Naive thymus-derived CD4-positive, alpha-beta T cell (primary cell): ENCODE results near the gene ALDH3B2. TPM values are rescaled to one million over a fixed set of nuclear protein-coding genes. Genes with fewer than 3 reads are reported as not detected.

ENCODE experiments used
- ATAC-seq: fragments of 150-1000 bp; cut with Tn5 transposase; 2 replicates; pipeline ENCODE4 v1.10.0; 2021; ENCODE audit warnings: mild to moderate bottlenecking, moderate library complexity
- CTCF ChIA-PET: fragments of 350-600 bp; sonication (Branson Sonifier 250); formaldehyde crosslinking; loops from one replicate; lab custom pipeline; 2021; ENCODE audit warnings: antibody characterized with exemption; lab: Charles Lee
- POLR2A ChIA-PET: fragments of 350-600 bp; sonication (Branson Sonifier 250); formaldehyde crosslinking; loops from one replicate; lab custom pipeline; 2021; ENCODE audit warnings: antibody characterized with exemption, inconsistent platforms; lab: Charles Lee
- DNase-seq, 9 donors: peaks; one replicate each; pipeline versions ENCODE4 v3.0.0 to v3.0.0-alpha.2; 2020 to 2022; ENCODE audit warnings: mixed read lengths in 1 of 9
- H3K27ac ChIP-seq: one replicate; pipeline ENCODE4 v1.7.0; 2013; ENCODE audit warnings: mild to moderate bottlenecking, low read depth, low read length, moderate library complexity
- H3K27me3 ChIP-seq, 2 donors: one replicate each; pipeline ENCODE4 v1.7.0; 2013; ENCODE audit warnings: low read length in 2 of 2, mild to moderate bottlenecking in 2 of 2, moderate library complexity in 2 of 2; ENCODE audit not compliant: control insufficient read depth in 2 of 2, insufficient read depth in 2 of 2
- H3K36me3 ChIP-seq, 3 experiments: 1 replicate in 2 of 3; 2 replicates in 1 of 3; pipeline ENCODE4 v1.7.0; 2013; ENCODE audit warnings: low read length in 3 of 3, mild to moderate bottlenecking in 3 of 3, moderate library complexity in 1 of 3; ENCODE audit not compliant: insufficient read depth in 3 of 3, control insufficient read depth in 2 of 3
- H3K4me1 ChIP-seq, 2 donors: one replicate each; pipeline ENCODE4 v1.7.0; 2013; ENCODE audit warnings: low read length in 2 of 2, mild to moderate bottlenecking in 2 of 2, moderate library complexity in 1 of 2; ENCODE audit not compliant: control insufficient read depth in 2 of 2, insufficient read depth in 2 of 2
- H3K4me3 ChIP-seq: 2 replicates; pipeline ENCODE4 v1.7.0; 2013; ENCODE audit warnings: mild to moderate bottlenecking, low read length
- H3K9me3 ChIP-seq, 3 experiments: 1 replicate in 2 of 3; 2 replicates in 1 of 3; pipeline ENCODE4 v1.7.0; 2013; ENCODE audit warnings: low read length in 3 of 3; ENCODE audit not compliant: control insufficient read depth in 2 of 3
- H3K27ac Mint-ChIP-seq, 9 donors: one replicate each; pipeline ENCODE4 v1.8.0; 2020 to 2022; ENCODE audit warnings: mixed read lengths in 9 of 9, mild to moderate bottlenecking in 8 of 9, moderate library complexity in 5 of 9, inconsistent platforms in 2 of 9
- H3K27me3 Mint-ChIP-seq, 5 donors: one replicate each; pipeline ENCODE4 v1.8.0; 2021 to 2022; ENCODE audit warnings: mixed read lengths in 5 of 5, mild to moderate bottlenecking in 1 of 5
- H3K36me3 Mint-ChIP-seq, 5 donors: one replicate each; pipeline ENCODE4 v1.8.0; 2020 to 2022; ENCODE audit warnings: mixed read lengths in 5 of 5, mild to moderate bottlenecking in 3 of 5, inconsistent platforms in 1 of 5
- H3K4me1 Mint-ChIP-seq, 7 donors: one replicate each; pipeline ENCODE4 v1.8.0; 2020 to 2022; ENCODE audit warnings: mixed read lengths in 7 of 7, mild to moderate bottlenecking in 3 of 7, inconsistent platforms in 1 of 7
- H3K4me3 Mint-ChIP-seq, 10 donors: one replicate each; pipeline ENCODE4 v1.8.0; 2020 to 2022; ENCODE audit warnings: mild to moderate bottlenecking in 10 of 10, mixed read lengths in 10 of 10, moderate library complexity in 6 of 10, inconsistent platforms in 2 of 10
- H3K9me3 Mint-ChIP-seq, 11 donors: one replicate each; pipeline ENCODE4 v1.8.0; 2020 to 2022; ENCODE audit warnings: mixed read lengths in 11 of 11, mild to moderate bottlenecking in 4 of 11, inconsistent platforms in 1 of 11, moderate library complexity in 1 of 11
- intact Hi-C, 2 donors: fragments of 100-400 bp; cut with micrococcal nuclease; formaldehyde crosslinking; loops; one replicate each; pipeline ENCODE4 v1.15.1; 2023
- polyA plus RNA-seq, 2 donors: library from polyadenylated mRNA; unstranded; fragments of 300-500 nt; fragmentation: Illumina TruSeq; gene quantifications; one replicate each; pipeline ENCODE4 v1.2.3, GENCODE V29; 2021
- total RNA-seq, 6 experiments: library from RNA in 5 of 6; stranded (reverse) in 5 of 6; gene quantifications; 1 replicate in 5 of 6; 2 replicates in 1 of 6; pipeline ENCODE4 v1.2.3 and lab custom pipeline; 2021 to 2026

The ALDH3B2 gene
- total and polyA plus RNA-seq, 7 experiments from 2014 or later: not detected

GRCh38 chr11:67633758-67634365 is 40.6 kb downstream of the ALDH3B2 start:
- ATAC-seq (no peak), DNase-seq (no peak)
- H3K9me3 Mint-ChIP-seq: no peaks in the 10 kb centered on the region
- H3K27me3 ChIP-seq: no peaks in the 10 kb centered on the region
- no peak overlapping the region for H3K27ac ChIP-seq
- peaks cover 4 to 10% (median 7%) of the 10 kb centered on the region in 7 donors for H3K4me1 Mint-ChIP-seq
- H3K9me3 ChIP-seq: no peaks in the 10 kb centered on the region
- H3K4me3 ChIP-seq: no peak overlapping the region
- no peaks in the 10 kb centered on the region for H3K36me3 Mint-ChIP-seq
- no peaks in the 10 kb centered on the region for H3K27me3 Mint-ChIP-seq
- ChIA-PET CTCF (no interaction called here), POLR2A (no interaction called here)
- intact Hi-C loops: loop anchor here in 1 of 2 donors (5.0 kb wide), 1 partner anchor 232 kb away; the partner anchor contains the start of genes PPP1CA and TBC1D10C
- H3K4me3 Mint-ChIP-seq: peak overlapping the region in 2 of 10 donors; percentile 34 to 64
- H3K27ac Mint-ChIP-seq: peak overlapping the region in 1 of 9 donors; percentile 18
- H3K4me1 ChIP-seq: peaks cover 8 to 9% of the 10 kb centered on the region in 2 donors
- no peaks in the 10 kb centered on the region for H3K36me3 ChIP-seq

DNA sequence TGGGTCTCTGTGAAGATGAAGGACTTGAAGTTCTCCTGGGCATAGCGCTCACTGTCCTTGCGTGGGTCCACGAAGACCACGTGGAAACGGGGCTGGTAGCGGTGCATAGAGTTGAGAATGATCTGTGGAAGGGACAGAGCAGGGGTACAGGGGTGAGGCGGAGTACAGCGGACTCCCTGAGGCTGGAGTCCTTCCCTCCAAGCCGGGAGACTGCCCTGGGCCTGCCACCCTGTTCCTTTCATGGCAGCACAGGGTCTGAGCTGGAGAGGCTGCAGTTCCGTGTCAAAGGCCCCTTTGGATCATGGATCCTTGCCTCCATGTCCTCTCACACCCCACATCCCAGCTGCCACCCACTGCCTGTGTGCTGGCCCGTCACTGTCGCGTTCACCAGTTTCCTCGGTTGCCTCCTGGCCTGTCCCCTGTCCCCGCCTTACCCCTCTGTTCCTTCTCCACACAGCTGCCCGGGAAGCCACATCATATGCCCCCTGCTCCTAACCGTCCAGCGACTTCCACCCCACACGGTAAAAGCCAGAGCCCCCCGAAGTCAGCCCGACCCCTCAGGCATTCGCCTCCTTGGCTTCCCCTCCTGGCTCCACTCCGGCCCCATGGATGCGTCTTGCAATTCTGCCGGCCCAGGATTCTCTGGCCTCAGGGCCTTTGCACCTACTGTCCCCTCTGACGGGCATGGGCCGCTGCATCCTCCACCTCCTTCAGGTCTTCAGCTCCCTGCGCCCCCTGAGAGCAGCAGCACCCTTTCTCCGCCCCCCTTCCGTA is 41.3 kb downstream of the ALDH3B2 start:
- DNase-seq (no peak), ATAC-seq (no peak)
- Histone ChIP-seq H3K9me3 (no peaks in the 10 kb centered on the region), H3K36me3 (no peaks in the 10 kb centered on the region), H3K4me3 (no peak overlapping the region), H3K27me3 (no peaks in the 10 kb centered on the region), H3K27ac (no peak overlapping the region), H3K4me1 (peaks cover 8 to 9% of the 10 kb centered on the region in 2 donors)
- intact Hi-C loops: loop anchor here in 1 of 2 donors (5.0 kb wide), 1 partner anchor 231 kb away; the partner anchor contains the start of genes PPP1CA and TBC1D10C
- ChIA-PET CTCF (interaction anchor here (2.5 kb wide), 1 partner anchor 26 kb away, joined by 9 read pairs; no protein-coding TSS in a partner anchor), POLR2A (interaction anchor here (0.8 kb wide), 1 partner anchor 17 kb away, joined by 3 read pairs; the partner anchor contains the start of gene ACY3)
- H3K27ac Mint-ChIP-seq: peak overlapping the region in 2 of 9 donors; percentile 3 to 18
- no peaks in the 10 kb centered on the region for H3K9me3 Mint-ChIP-seq
- no peaks in the 10 kb centered on the region for H3K27me3 Mint-ChIP-seq
- peak overlapping the region in 4 of 10 donors; percentile 24 to 64 (median 45) for H3K4me3 Mint-ChIP-seq
- no peaks in the 10 kb centered on the region for H3K36me3 Mint-ChIP-seq
- peaks cover 4 to 9% (median 7%) of the 10 kb centered on the region in 7 donors for H3K4me1 Mint-ChIP-seq

- Histone ChIP-seq H3K4me3 (no peak overlapping the region), H3K36me3 (no peaks in the 10 kb centered on the region), H3K27ac (no peak overlapping the region), H3K9me3 (no peaks in the 10 kb centered on the region), H3K27me3 (no peaks in the 10 kb centered on the region), H3K4me1 (peaks cover 8 to 9% of the 10 kb centered on the region in 2 donors)
- intact Hi-C loops: loop anchor here in 1 of 2 donors (5.0 kb wide), 1 partner anchor 230 kb away; the partner anchor contains the start of genes PPP1CA and TBC1D10C
- ChIA-PET CTCF (interaction anchor here (1.6 to 2.5 kb wide), 3 partner anchors 16 to 27 kb away, joined by 6 to 9 read pairs (median 7); no protein-coding TSS in a partner anchor), POLR2A (interaction anchor here (0.7 to 0.9 kb wide), 3 partner anchors 18 to 21 kb away, joined by 3 to 6 read pairs (median 3); partner anchors contain the start of gene ACY3)
- Mint-ChIP-seq H3K27ac (peak overlapping the region in 4 of 9 donors; percentile 8 to 71 (median 16)), H3K4me3 (peak overlapping the region in 8 of 10 donors; percentile 30 to 76 (median 49)), H3K27me3 (no peaks in the 10 kb centered on the region), H3K9me3 (no peaks in the 10 kb centered on the region), H3K4me1 (peaks cover 4 to 12% (median 7%) of the 10 kb centered on the region in 7 donors), H3K36me3 (no peaks in the 10 kb centered on the region)
- ATAC-seq (no peak), DNase-seq (no peak)
These were observed 42.0 kb downstream of the ALDH3B2 start for GRCh38 chr11:67632175-67632981.

DNA sequence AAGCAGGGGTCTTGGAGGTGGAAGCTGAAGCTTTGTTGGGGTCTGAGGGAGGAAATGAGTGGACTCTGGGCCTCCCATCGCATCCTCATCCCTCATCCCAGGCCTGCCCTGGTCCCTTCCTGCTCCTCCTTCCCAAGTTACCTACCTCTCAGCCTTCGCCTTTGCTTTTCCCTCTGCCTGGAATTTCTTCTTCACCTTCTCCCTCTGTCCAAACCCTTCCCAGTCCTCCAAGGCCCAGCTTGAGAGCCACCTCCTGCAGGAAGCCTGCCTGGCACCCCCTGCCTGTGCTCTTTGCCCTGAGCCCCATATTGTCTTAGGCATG is 42.6 kb downstream of the ALDH3B2 start:
- no peak for DNase-seq
- no peak for ATAC-seq
- Mint-ChIP-seq H3K9me3 (no peaks in the 10 kb centered on the region), H3K27me3 (no peaks in the 10 kb centered on the region), H3K4me3 (peak overlapping the region in 9 of 10 donors; percentile 30 to 76 (median 51)), H3K36me3 (no peaks in the 10 kb centered on the region), H3K27ac (peak overlapping the region in 4 of 9 donors; percentile 12 to 71 (median 55)), H3K4me1 (peaks cover 4 to 12% (median 7%) of the 10 kb centered on the region in 7 donors)
- Histone ChIP-seq H3K27me3 (no peaks in the 10 kb centered on the region), H3K4me1 (peaks cover 8 to 9% of the 10 kb centered on the region in 2 donors), H3K9me3 (no peaks in the 10 kb centered on the region), H3K27ac (no peak overlapping the region), H3K4me3 (no peak overlapping the region), H3K36me3 (no peaks in the 10 kb centered on the region)
- ChIA-PET CTCF (interaction anchor here (0.6 to 2.5 kb wide), 5 partner anchors 17 to 94 kb away, joined by 3 to 9 read pairs (median 6); partner anchors contain the start of gene ACY3), POLR2A (interaction anchor here (0.7 to 0.9 kb wide), 2 partner anchors 17 to 21 kb away, joined by 3 to 6 read pairs; no protein-coding TSS in a partner anchor)
- intact Hi-C loops: loop anchor here in 1 of 2 donors (5.0 kb wide), 1 partner anchor 230 kb away; the partner anchor contains the start of genes PPP1CA and TBC1D10C

GRCh38 chr11:67631411-67631810 is 43.0 kb downstream of the ALDH3B2 start:
- ATAC-seq (no peak), DNase-seq (peak in 1 of 9 donors; percentile 10)
- Mint-ChIP-seq H3K9me3 (no peaks in the 10 kb centered on the region), H3K27me3 (no peaks in the 10 kb centered on the region), H3K4me3 (peak overlapping the region; percentile 84 to 94 (median 89)), H3K4me1 (peaks cover 4 to 12% (median 7%) of the 10 kb centered on the region in 7 donors), H3K36me3 (no peaks in the 10 kb centered on the region), H3K27ac (peak overlapping the region in 6 of 9 donors; percentile 36 to 91 (median 88))
- Histone ChIP-seq H3K4me1 (peaks cover 8 to 9% of the 10 kb centered on the region in 2 donors), H3K27ac (no peak overlapping the region), H3K27me3 (no peaks in the 10 kb centered on the region), H3K9me3 (no peaks in the 10 kb centered on the region), H3K4me3 (no peak overlapping the region), H3K36me3 (no peaks in the 10 kb centered on the region)
- ChIA-PET POLR2A (interaction anchor here (0.7 to 0.9 kb wide), 2 partner anchors 17 to 22 kb away, joined by 3 to 6 read pairs; no protein-coding TSS in a partner anchor), CTCF (interaction anchor here (0.6 to 2.5 kb wide), 7 partner anchors 17 to 231 kb away, joined by 3 to 9 read pairs (median 5); partner anchors contain the start of gene ACY3)
- intact Hi-C loops: loop anchor here in 1 of 2 donors (5.0 kb wide), 1 partner anchor 229 kb away; the partner anchor contains the start of genes PPP1CA and TBC1D10C
